Thoracic aorta (tissue), 2 donors: ENCODE measurements around the gene MAN1A2. TPM values are rescaled to one million over a fixed set of nuclear protein-coding genes. Genes with fewer than 3 reads are reported as not detected.
"Not testable (repeated sequence)": the region's sequence is repeated elsewhere in the genome, so short reads cannot be mapped to it uniquely, and the experiment has no call there.

Source experiments
- ATAC-seq: fragments of 150-250 bp; one replicate; pipeline ENCODE4 v1.8.0; 2017; ENCODE audit warnings: low read depth; ENCODE audit not compliant: insufficient number of reproducible peaks, low FRiP score
- DNase-seq: peaks from one replicate; pipeline ENCODE4 v3.0.0-alpha.2; 2020; ENCODE audit warnings: low spot score
- H3K27ac ChIP-seq, 2 donors: fragments of 200-600 bp; sonication (generic); 1 replicate in 1 of 2; 2 replicates in 1 of 2; pipeline ENCODE4 v1.5.1; 2016; ENCODE audit warnings: mild to moderate bottlenecking in 2 of 2, moderate library complexity in 2 of 2
- H3K27me3 ChIP-seq: fragments of 200-600 bp; sonication (generic); replicated peaks from 2 replicates; pipeline ENCODE4 v1.6.0; 2016; ENCODE audit warnings: mild to moderate bottlenecking; ENCODE audit not compliant: insufficient read depth
- H3K36me3 ChIP-seq: fragments of 200-600 bp; sonication (generic); one replicate; pipeline ENCODE4 v1.5.1; 2016
- H3K4me1 ChIP-seq, 2 donors: fragments of 200-600 bp; sonication (generic); 1 replicate in 1 of 2; 2 replicates in 1 of 2; pipeline versions ENCODE4 v1.5.1 to v1.6.0; 2016; ENCODE audit warnings: low read depth in 2 of 2, mild to moderate bottlenecking in 1 of 2; ENCODE audit not compliant: control insufficient read depth in 1 of 2
- H3K4me3 ChIP-seq: fragments of 200-600 bp; sonication (generic); 2 replicates; pipeline ENCODE4 v1.5.1; 2016; ENCODE audit warnings: mild to moderate bottlenecking
- H3K9me3 ChIP-seq: fragments of 200-600 bp; sonication (generic); 2 replicates; pipeline ENCODE4 v1.5.1; 2016
- total RNA-seq, 2 donors: library from RNA; depleted of rRNA; stranded (reverse); fragments of >200 nt; gene quantifications; one replicate each; pipeline versions ENCODE4 v1.1.0 to v1.2.3, GENCODE V29; 2016
- TF ChIP-seq, protein P1 (sequence below): fragments of 200-600 bp; sonication (generic); IDR thresholded peaks from one replicate; pipeline ENCODE4 v1.5.1; 2019; ENCODE audit warnings: antibody characterized with exemption

MAN1A2 gene
- total RNA-seq, 2 donors from 2014 or later = 27.1 to 48.7 TPM

DNA sequence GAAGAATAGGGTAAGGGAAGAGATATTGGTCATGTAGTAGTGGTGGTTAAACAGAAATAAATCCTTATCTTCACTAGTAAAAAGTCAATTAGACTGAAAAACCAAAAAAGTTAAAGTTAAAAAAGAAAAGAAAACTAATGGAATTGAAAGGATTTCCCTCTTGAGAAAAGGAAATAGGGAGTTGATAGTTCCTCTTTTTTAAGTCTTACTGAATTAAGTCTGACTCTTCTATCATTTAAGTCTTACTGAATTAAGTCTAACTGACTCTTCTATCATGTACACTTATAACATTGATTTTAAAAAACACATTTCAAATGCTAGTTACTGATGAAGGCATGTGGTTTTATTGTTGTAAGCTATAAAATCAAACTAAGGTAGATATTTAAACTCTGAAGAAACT, 189.1 kb downstream of the MAN1A2 start:
- DNase-seq (no peak), ATAC-seq (no peak)
- TF ChIP-seq, protein P1, sequence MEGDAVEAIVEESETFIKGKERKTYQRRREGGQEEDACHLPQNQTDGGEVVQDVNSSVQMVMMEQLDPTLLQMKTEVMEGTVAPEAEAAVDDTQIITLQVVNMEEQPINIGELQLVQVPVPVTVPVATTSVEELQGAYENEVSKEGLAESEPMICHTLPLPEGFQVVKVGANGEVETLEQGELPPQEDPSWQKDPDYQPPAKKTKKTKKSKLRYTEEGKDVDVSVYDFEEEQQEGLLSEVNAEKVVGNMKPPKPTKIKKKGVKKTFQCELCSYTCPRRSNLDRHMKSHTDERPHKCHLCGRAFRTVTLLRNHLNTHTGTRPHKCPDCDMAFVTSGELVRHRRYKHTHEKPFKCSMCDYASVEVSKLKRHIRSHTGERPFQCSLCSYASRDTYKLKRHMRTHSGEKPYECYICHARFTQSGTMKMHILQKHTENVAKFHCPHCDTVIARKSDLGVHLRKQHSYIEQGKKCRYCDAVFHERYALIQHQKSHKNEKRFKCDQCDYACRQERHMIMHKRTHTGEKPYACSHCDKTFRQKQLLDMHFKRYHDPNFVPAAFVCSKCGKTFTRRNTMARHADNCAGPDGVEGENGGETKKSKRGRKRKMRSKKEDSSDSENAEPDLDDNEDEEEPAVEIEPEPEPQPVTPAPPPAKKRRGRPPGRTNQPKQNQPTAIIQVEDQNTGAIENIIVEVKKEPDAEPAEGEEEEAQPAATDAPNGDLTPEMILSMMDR = no peak
- Histone ChIP-seq H3K27me3 (no peaks in the 10 kb centered on the region), H3K4me3 (no peak overlapping the region), H3K4me1 (no peaks in the 10 kb centered on the region), H3K9me3 (no peaks in the 10 kb centered on the region), H3K27ac (no peak overlapping the region), H3K36me3 (no peaks in the 10 kb centered on the region)

GRCh38 chr1:117556976-117557375, 189.7 kb downstream of the MAN1A2 start:
- ATAC-seq (no peak), DNase-seq (no peak)
- Histone ChIP-seq H3K27ac (no peak overlapping the region), H3K36me3 (no peaks in the 10 kb centered on the region), H3K27me3 (no peaks in the 10 kb centered on the region), H3K9me3 (no peaks in the 10 kb centered on the region), H3K4me1 (no peaks in the 10 kb centered on the region), H3K4me3 (no peak overlapping the region)
- TF ChIP-seq, protein P1 = no peak

GRCh38 chr1:117558451-117558850, 191.2 kb downstream of the MAN1A2 start:
- not testable (repeated sequence) for ATAC-seq, H3K27ac ChIP-seq, H3K9me3 ChIP-seq, H3K4me1 ChIP-seq, DNase-seq, H3K4me3 ChIP-seq, H3K27me3 ChIP-seq, H3K36me3 ChIP-seq

DNA sequence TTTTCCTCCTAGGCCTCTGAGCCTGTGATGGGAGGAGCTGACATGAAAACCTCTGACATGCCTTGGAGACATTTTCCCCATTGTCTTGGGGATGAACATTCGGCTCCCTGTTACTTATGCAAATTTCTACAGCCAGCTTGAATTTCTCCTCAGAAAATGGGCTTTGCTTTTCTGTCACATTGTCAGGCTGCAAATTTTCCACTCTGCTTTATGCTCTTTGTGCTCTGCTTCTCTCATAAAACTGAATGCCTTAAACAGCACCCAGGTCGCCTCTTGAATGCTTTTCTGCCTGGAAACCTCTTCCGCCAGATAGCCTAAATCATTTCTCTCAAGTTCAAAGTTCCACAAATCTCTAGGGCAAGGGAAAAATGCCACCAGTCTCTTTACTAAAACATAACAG, 191.9 kb downstream of the MAN1A2 start:
- Histone ChIP-seq H3K4me1 (peaks cover 0 to 9% of the 10 kb centered on the region in 2 donors), H3K27ac (no peak overlapping the region), H3K9me3 (no peaks in the 10 kb centered on the region), H3K36me3 (no peaks in the 10 kb centered on the region), H3K4me3 (no peak overlapping the region), H3K27me3 (no peaks in the 10 kb centered on the region)
- TF ChIP-seq, protein P1 = no peak
- ATAC-seq (no peak), DNase-seq (no peak)

DNA sequence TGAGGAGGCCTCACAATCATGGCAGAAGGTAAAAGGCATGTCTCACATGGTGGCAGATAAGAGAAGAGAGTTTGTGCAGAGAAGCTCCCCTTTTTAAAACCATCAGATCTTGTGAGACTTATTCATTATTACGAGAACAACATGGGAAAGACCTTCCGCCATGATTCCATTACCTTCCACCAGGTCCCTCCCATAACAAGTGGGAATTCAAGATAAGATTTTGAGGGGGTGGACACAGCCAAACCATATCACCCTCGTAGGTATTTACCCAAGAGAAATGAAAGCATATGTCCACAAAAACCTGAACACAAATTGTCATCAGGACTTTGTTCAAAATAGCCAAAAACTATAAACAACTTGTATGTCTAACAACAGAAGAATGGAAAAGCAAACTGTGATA, 192.7 kb downstream of the MAN1A2 start:
- no peaks in the 10 kb centered on the region for H3K27me3 ChIP-seq
- no peaks in the 10 kb centered on the region for H3K36me3 ChIP-seq
- no peak for DNase-seq
- no peak overlapping the region for H3K27ac ChIP-seq
- no peaks in the 10 kb centered on the region for H3K9me3 ChIP-seq
- peaks cover 0 to 9% of the 10 kb centered on the region in 2 donors for H3K4me1 ChIP-seq
- TF ChIP-seq, protein P1 = no peak
- H3K4me3 ChIP-seq = no peak overlapping the region
- no peak for ATAC-seq

GRCh38 chr1:117561071-117561470, 193.8 kb downstream of the MAN1A2 start:
- DNase-seq (no peak), ATAC-seq (no peak)
- peaks cover 0 to 9% of the 10 kb centered on the region in 2 donors for H3K4me1 ChIP-seq
- H3K27ac ChIP-seq = no peak overlapping the region
- H3K27me3 ChIP-seq = no peaks in the 10 kb centered on the region
- TF ChIP-seq, protein P1 = no peak
- H3K36me3 ChIP-seq = no peaks in the 10 kb centered on the region
- H3K9me3 ChIP-seq = no peaks in the 10 kb centered on the region
- no peak overlapping the region for H3K4me3 ChIP-seq
